ENCODE results near the gene STK32C.

The STK32C gene

DNA sequence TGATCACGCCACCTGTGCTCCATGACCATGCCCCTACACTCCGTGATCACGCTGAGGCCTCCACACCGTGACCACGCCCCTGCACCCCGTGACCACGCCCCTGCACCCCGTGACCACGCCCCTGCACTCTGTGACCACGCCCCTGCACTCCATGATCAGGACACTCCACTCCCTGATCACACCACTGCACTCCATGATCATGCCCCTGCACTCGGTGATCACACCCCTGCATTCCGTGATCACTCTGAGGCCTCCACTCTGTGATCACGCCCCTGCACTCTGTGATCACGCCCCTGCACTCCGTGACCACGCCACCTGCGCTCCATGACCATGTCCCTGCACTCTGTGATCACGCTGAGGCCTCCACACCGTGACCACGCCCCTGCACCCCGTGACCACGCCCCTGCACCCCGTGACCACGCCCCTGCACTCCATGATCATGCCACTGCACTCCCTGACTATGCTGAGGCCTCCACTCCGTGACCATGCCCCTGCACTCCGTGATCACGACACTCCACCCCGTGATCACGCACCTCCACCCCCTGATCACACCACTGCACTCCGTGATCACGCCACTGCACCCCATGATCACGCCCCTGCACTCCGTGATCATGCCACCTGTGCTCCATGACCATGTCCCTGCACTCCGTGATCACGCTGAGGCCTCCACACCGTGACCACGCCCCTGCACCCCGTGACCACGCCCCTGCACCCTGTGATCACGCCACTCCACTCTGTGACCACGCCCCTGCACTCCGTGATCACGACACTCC lies 27.7 kb downstream of the STK32C start:
- TF ChIP-seq FOXA1 (IDR thresholded peaks at IDR 0.05) (no peak), BHLHE40 (IDR thresholded peaks at IDR 0.05; ENCODE audit: borderline replicate concordance) (no peak), L3MBTL2 (conservative IDR thresholded peaks at IDR 0.05) (no peak), TARDBP (IDR thresholded peaks at IDR 0.05) (no peak)
- CTCF ChIA-PET: no interaction called here
- no peak for DNase-seq (ENCODE audit: extremely low spot score)
- POLR2A ChIA-PET: no interaction called here

DNA sequence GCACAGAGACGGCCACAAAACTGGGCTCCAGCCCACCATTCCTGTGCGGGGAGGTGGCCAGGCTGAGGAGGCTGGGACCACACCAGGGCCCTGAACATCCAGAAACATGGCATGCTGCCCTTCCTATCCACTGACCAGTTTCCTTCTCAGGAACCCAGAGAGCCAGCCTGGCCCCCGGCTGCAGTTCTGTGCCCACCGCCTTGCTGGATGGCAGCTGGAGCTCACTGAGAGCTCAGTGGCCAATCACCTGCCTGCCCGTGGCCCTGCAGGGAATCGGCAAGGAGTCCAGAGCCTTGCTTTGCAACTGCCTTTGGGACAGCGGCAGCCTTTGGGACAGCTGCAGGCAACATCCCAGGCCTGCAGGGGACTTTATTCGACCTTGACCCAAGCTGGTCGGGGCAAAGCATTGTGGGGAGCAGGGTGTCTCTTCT lies 30.4 kb downstream of the STK32C start:
- DNase-seq (ENCODE audit: extremely low spot score): no peak
- TF ChIP-seq FOXK2 (IDR thresholded peaks at IDR 0.05) (no peak), LEF1 (IDR thresholded peaks at IDR 0.05; ENCODE audit: borderline replicate concordance) (no peak), SUZ12 (IDR thresholded peaks at IDR 0.05) (no peak), HDGF (IDR thresholded peaks at IDR 0.05; ENCODE audit: borderline replicate concordance) (no peak), ARNT (IDR thresholded peaks at IDR 0.05) (no peak), PKNOX1 (IDR thresholded peaks at IDR 0.05) (no peak), FOXA1 (IDR thresholded peaks at IDR 0.05) (no peak), NFRKB (IDR thresholded peaks at IDR 0.05) (no peak), SP1 (IDR thresholded peaks at IDR 0.05) (no peak), TARDBP (IDR thresholded peaks at IDR 0.05) (no peak), FOXM1 (IDR thresholded peaks at IDR 0.05; ENCODE audit: borderline replicate concordance) (no peak), L3MBTL2 (conservative IDR thresholded peaks at IDR 0.05) (no peak), ELF4 (IDR thresholded peaks at IDR 0.05) (no peak), BHLHE40 (IDR thresholded peaks at IDR 0.05; ENCODE audit: borderline replicate concordance) (no peak)
- POLR2A ChIA-PET: no interaction called here
- CTCF ChIA-PET: no interaction called here

DNA sequence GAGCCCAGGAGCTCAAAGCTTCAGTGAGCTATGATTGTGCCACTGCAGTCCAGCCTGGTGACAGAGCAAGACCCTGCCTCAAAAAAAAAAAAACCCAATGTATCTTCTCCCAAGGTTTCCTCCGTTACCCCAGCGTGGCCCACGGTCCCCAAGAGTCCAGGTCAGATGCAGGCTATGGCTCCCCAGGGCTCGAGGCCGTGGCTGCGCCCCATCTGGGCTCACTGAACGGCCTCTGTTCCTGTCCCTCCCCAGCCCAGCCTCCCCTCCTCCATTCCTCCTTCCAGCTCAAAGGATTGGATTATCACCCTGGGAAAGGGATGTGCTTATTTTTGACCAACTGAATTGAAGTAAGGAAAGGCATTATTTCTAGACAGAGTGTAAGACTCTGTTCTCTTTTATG lies 31.0 kb downstream of the STK32C start:
- DNase-seq (ENCODE audit: extremely low spot score): no peak
- POLR2A ChIA-PET: no interaction called here
- no peak for TF ChIP-seq BHLHE40 (IDR thresholded peaks at IDR 0.05; ENCODE audit: borderline replicate concordance)
- no peak for TF ChIP-seq ARNT (IDR thresholded peaks at IDR 0.05)
- TF ChIP-seq SP1 (IDR thresholded peaks at IDR 0.05): no peak
- no peak for TF ChIP-seq ZNF384 (IDR thresholded peaks at IDR 0.05)
- no peak for TF ChIP-seq FOXM1 (IDR thresholded peaks at IDR 0.05; ENCODE audit: borderline replicate concordance)
- TF ChIP-seq PKNOX1 (IDR thresholded peaks at IDR 0.05): no peak
- no peak for TF ChIP-seq FOXA1 (IDR thresholded peaks at IDR 0.05)
- TF ChIP-seq FOXK2 (IDR thresholded peaks at IDR 0.05): no peak
- no peak for TF ChIP-seq SUZ12 (IDR thresholded peaks at IDR 0.05)
- CTCF ChIA-PET: no interaction called here

- CTCF ChIA-PET: no interaction called here
- POLR2A ChIA-PET: no interaction called here
- no peak for DNase-seq (ENCODE audit: extremely low spot score)
- TF ChIP-seq FOXK2 (IDR thresholded peaks at IDR 0.05) (no peak), FOXA1 (IDR thresholded peaks at IDR 0.05) (no peak), PKNOX1 (IDR thresholded peaks at IDR 0.05) (no peak), FOXM1 (IDR thresholded peaks at IDR 0.05; ENCODE audit: borderline replicate concordance) (no peak), CTBP1 (IDR thresholded peaks at IDR 0.05; ENCODE audit: borderline replicate concordance) (no peak), ARNT (IDR thresholded peaks at IDR 0.05) (no peak), NFRKB (IDR thresholded peaks at IDR 0.05) (no peak), ZNF384 (IDR thresholded peaks at IDR 0.05) (no peak), SUZ12 (IDR thresholded peaks at IDR 0.05) (no peak), L3MBTL2 (conservative IDR thresholded peaks at IDR 0.05) (no peak), SP1 (IDR thresholded peaks at IDR 0.05) (no peak), HDGF (IDR thresholded peaks at IDR 0.05; ENCODE audit: borderline replicate concordance) (no peak), BHLHE40 (IDR thresholded peaks at IDR 0.05; ENCODE audit: borderline replicate concordance) (no peak), ELF4 (IDR thresholded peaks at IDR 0.05) (no peak)
Measured at GRCh38 chr10:132276179-132276675, 31.5 kb downstream of the STK32C start.

DNA sequence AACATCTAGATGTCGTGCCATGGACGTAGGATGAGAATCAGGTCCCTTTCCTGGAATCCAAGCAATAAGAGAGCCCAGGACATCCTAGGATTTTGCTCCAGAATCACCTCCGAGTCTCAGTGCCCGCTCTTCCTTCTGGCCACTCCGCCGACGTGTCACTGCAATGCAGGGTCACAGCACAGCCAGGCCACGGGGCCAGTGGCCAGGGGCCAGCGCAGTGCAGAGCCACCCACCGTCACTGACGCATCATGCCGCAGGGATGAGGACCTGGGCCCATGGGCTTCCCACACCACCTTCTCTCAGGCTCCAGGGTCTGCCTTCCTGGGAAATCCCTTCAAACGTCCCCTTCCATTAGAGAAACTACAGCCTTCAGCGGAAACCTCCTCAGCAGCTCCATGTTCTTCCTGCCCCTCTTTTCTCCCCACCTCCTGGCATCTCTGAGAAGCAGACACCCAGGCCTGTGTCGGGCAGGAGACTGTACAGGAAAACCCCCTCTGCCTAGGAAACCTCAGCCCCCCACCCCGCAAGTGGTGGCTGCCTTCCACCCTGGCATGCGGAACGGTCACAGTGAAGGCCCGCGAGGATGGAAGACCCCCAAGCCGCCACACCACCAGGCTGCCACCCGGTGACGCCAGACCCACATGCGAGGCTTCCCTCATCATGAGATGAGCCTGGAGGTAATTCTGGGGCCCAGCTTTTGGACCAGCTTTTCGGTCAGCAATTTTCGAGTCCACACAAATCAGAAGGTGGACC lies 32.1 kb downstream of the STK32C start:
- CTCF ChIA-PET: no interaction called here
- POLR2A ChIA-PET: no interaction called here
- TF ChIP-seq SUZ12 (IDR thresholded peaks at IDR 0.05) (no peak), ELF4 (IDR thresholded peaks at IDR 0.05) (no peak), BHLHE40 (IDR thresholded peaks at IDR 0.05; ENCODE audit: borderline replicate concordance) (no peak), L3MBTL2 (conservative IDR thresholded peaks at IDR 0.05) (no peak), PKNOX1 (IDR thresholded peaks at IDR 0.05) (no peak), FOXA1 (IDR thresholded peaks at IDR 0.05) (no peak), FOXM1 (IDR thresholded peaks at IDR 0.05; ENCODE audit: borderline replicate concordance) (no peak), CTBP1 (IDR thresholded peaks at IDR 0.05; ENCODE audit: borderline replicate concordance) (no peak), ARNT (IDR thresholded peaks at IDR 0.05) (no peak), ZNF384 (IDR thresholded peaks at IDR 0.05) (no peak)
- no peak for DNase-seq (ENCODE audit: extremely low spot score)

Measured in HEK293T (cell line).